ENCODE measurements around the gene TMEM132D.

DNA sequence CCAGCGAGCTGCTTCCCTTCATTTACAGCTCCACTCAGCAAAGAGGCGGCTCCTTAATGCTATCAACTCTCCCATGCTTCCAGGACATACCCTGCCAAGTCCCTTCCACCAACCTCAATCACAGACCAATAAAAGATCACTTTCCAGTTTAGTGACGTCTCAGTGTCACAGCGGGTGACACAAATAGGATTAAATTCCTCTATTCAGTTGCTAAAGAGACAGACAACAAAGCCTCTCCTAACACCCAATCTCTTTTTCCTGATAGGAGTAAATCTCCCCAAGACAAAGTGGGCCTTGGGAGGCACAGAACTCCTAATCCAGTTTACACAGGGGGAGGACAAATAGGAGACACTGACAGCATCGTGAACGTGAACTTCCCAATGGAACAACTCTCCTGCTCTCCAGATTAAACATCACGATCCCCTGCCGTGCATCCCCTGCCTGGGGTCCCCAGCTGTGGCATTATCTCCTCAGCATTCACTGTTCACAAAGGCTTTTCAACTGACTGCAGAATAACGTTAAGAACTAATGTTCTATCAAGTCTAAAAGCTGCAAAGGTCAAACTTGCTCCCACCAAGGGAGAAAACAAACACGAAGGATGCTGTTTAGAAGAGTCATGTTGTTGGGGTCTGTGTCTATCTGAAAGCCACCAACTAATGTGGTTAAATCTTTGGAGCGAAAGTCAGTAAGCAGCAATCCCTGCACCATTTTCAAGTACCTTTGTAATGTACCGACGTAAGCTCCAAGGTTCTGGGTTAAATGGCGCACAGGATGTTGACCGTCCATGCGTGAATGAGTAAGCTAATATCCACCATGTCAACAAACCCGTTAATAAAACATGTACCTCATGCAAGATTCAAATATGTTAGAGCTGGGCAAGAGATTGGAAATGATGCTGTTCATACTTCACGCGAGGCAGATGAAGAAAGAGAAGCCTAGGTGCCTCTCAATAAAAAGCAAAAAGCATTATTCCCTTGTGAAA, 31.5 kb downstream of the TMEM132D start:
- TF ChIP-seq, protein P1, sequence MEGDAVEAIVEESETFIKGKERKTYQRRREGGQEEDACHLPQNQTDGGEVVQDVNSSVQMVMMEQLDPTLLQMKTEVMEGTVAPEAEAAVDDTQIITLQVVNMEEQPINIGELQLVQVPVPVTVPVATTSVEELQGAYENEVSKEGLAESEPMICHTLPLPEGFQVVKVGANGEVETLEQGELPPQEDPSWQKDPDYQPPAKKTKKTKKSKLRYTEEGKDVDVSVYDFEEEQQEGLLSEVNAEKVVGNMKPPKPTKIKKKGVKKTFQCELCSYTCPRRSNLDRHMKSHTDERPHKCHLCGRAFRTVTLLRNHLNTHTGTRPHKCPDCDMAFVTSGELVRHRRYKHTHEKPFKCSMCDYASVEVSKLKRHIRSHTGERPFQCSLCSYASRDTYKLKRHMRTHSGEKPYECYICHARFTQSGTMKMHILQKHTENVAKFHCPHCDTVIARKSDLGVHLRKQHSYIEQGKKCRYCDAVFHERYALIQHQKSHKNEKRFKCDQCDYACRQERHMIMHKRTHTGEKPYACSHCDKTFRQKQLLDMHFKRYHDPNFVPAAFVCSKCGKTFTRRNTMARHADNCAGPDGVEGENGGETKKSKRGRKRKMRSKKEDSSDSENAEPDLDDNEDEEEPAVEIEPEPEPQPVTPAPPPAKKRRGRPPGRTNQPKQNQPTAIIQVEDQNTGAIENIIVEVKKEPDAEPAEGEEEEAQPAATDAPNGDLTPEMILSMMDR (IDR thresholded peaks at IDR 0.05; ENCODE audit: extremely low read depth in 1 of 2, insufficient read depth in 1 of 2, low read depth in 1 of 2, low read length in 2 of 2), result no peak
- TF ChIP-seq POLR2AphosphoS5 (IDR thresholded peaks at IDR 0.05; ENCODE audit: insufficient read depth, low read depth, low read length), result no peak
- TF ChIP-seq GATA2 (IDR thresholded peaks at IDR 0.05; ENCODE audit: insufficient read depth, insufficient read length, low read depth, low read length), result no peak
- no peak for TF ChIP-seq MYC (IDR thresholded peaks at IDR 0.05; ENCODE audit: low read depth, low read length)
- TF ChIP-seq POLR2A (IDR thresholded peaks at IDR 0.05; ENCODE audit: low read depth, low read length), result no peak
- TF ChIP-seq EZH2 (IDR thresholded peaks at IDR 0.05; ENCODE audit: borderline replicate concordance, low read depth, low read length, severe bottlenecking), result no peak
- TF ChIP-seq, protein P2, sequence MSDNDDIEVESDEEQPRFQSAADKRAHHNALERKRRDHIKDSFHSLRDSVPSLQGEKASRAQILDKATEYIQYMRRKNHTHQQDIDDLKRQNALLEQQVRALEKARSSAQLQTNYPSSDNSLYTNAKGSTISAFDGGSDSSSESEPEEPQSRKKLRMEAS (IDR thresholded peaks at IDR 0.05; ENCODE audit: insufficient read depth, insufficient read length), result no peak
- no peak for TF ChIP-seq FOS (IDR thresholded peaks at IDR 0.05; ENCODE audit: borderline replicate concordance, insufficient read depth, low read length)
